Endothelial cell of umbilical vein (primary cell): ENCODE data around the gene GRK1. TPM values are rescaled to one million over a fixed set of nuclear protein-coding genes. Genes with fewer than 3 reads are reported as not detected.
"Not testable (repeated sequence)": the region's sequence is repeated elsewhere in the genome, so short reads cannot be mapped to it uniquely, and the experiment has no call there.

Experiments
- BruUV-seq: library from RNA; stranded (reverse); fragments of 400-500 nt; replicated peaks from 2 replicates; lab custom pipeline; 2021; lab: Mats Ljungman, UMichigan
- CTCF ChIA-PET: fragments of 300-600, 350-600 bp; sonication (Branson Sonifier 250); formaldehyde crosslinking; loops from one replicate; lab custom pipeline; 2021; ENCODE audit warnings: antibody characterized with exemption, inconsistent platforms; lab: Charles Lee
- POLR2A ChIA-PET: fragments of 300-600, 350-600 bp; sonication (Branson Sonifier 250); formaldehyde crosslinking; loops from one replicate; lab custom pipeline; 2021; ENCODE audit warnings: antibody characterized with exemption, inconsistent platforms; lab: Charles Lee
- DNase-seq: peaks from one replicate; pipeline ENCODE4 v3.0.0-alpha.2; 2011; ENCODE audit warnings: low read depth, low spot score
- FAIRE-seq: peaks from 2 replicates; lab custom pipeline; 2011; peaks lifted over from hg19 to GRCh38; lab: Jason Lieb, UNC
- H2AFZ ChIP-seq: 2 replicates; pipeline ENCODE4 v1.6.0; 2012; ENCODE audit warnings: low read depth, low read length, control low read depth, inconsistent platforms
- H3K27ac ChIP-seq: 2 replicates; pipeline ENCODE4 v1.5.1; 2011; ENCODE audit warnings: low read depth, mild to moderate bottlenecking, control low read depth, low read length, moderate library complexity; ENCODE audit not compliant: insufficient read depth
- H3K27me3 ChIP-seq, 2 experiments: 2 replicates each; pipeline versions ENCODE4 v1.6.0 to v1.6.1; 2011; ENCODE audit warnings: low read length in 2 of 2, mixed read lengths in 1 of 2; ENCODE audit not compliant: control insufficient read depth in 2 of 2, insufficient read depth in 2 of 2
- H3K36me3 ChIP-seq, 2 experiments: 2 replicates in 1 of 2; 3 replicates in 1 of 2; pipeline ENCODE4 v1.5.1; 2011; ENCODE audit warnings: low read length in 2 of 2, mild to moderate bottlenecking in 1 of 2, moderate library complexity in 1 of 2; ENCODE audit not compliant: control insufficient read depth in 2 of 2, insufficient read depth in 2 of 2; ENCODE audit errors: extremely low read depth in 1 of 2
- H3K4me1 ChIP-seq: 3 replicates; pipeline ENCODE4 v1.5.1; 2011; ENCODE audit warnings: mild to moderate bottlenecking, low read length; ENCODE audit not compliant: control insufficient read depth, insufficient read depth; ENCODE audit errors: extremely low read depth
- H3K4me2 ChIP-seq: 2 replicates; pipeline ENCODE4 v1.6.1; 2011; ENCODE audit warnings: low read length, control low read depth, mixed read lengths; ENCODE audit not compliant: insufficient read depth
- H3K4me3 ChIP-seq, 3 experiments: fragments of 200-600 bp in 1 of 3; sonication (generic), shearing (Covaris generic) in 1 of 3; replicated peaks in 1 of 3; 2 replicates each; pipeline ENCODE4 v1.5.1; 2011 to 2016; ENCODE audit warnings: control low read depth in 3 of 3, low read length in 3 of 3, mild to moderate bottlenecking in 2 of 3, inconsistent platforms in 1 of 3, low read depth in 1 of 3, moderate library complexity in 1 of 3; ENCODE audit not compliant: insufficient read depth in 1 of 3
- H3K79me2 ChIP-seq: 2 replicates; pipeline ENCODE4 v1.6.0; 2012; ENCODE audit warnings: low read length, inconsistent platforms; ENCODE audit not compliant: control insufficient read depth, insufficient read depth
- H3K9ac ChIP-seq: replicated peaks from 2 replicates; pipeline ENCODE3; 2011; ENCODE audit warnings: low read length, control low read depth; ENCODE audit not compliant: insufficient read depth; ENCODE audit errors: extremely low read depth
- H3K9me1 ChIP-seq: replicated peaks from 3 replicates; pipeline ENCODE4 v1.6.0; 2011; ENCODE audit warnings: mild to moderate bottlenecking, low read length; ENCODE audit not compliant: control insufficient read depth, insufficient read depth; ENCODE audit errors: extremely low read depth
- H3K9me3 ChIP-seq: replicated peaks from 2 replicates; pipeline ENCODE4 v1.5.1; 2012; ENCODE audit warnings: low read length, inconsistent platforms; ENCODE audit not compliant: control insufficient read depth, insufficient read depth
- H4K20me1 ChIP-seq: replicated peaks from 2 replicates; pipeline ENCODE3; 2011; ENCODE audit warnings: mild to moderate bottlenecking, low read length; ENCODE audit not compliant: control insufficient read depth, insufficient read depth; ENCODE audit errors: extremely low read depth
- EZH2 ChIP-seq: IDR thresholded peaks from 2 replicates; pipeline ENCODE4 v1.6.1; 2012; ENCODE audit warnings: borderline replicate concordance, low read depth, mild to moderate bottlenecking, moderate library complexity, low read length, inconsistent platforms; ENCODE audit not compliant: severe bottlenecking
- FOS ChIP-seq: IDR thresholded peaks from 2 replicates; pipeline ENCODE4 v1.6.1; 2011; ENCODE audit warnings: mild to moderate bottlenecking, low read length, moderate library complexity, borderline replicate concordance; ENCODE audit not compliant: insufficient read depth
- GATA2 ChIP-seq: IDR thresholded peaks from 2 replicates; pipeline ENCODE4 v1.7.0; 2011; ENCODE audit warnings: low read depth, mild to moderate bottlenecking, moderate library complexity, mixed read lengths, low read length; ENCODE audit not compliant: insufficient read length, insufficient read depth
- JUN ChIP-seq: IDR thresholded peaks from 2 replicates; pipeline ENCODE4 v1.6.1; 2011; ENCODE audit warnings: borderline replicate concordance, low read depth; ENCODE audit not compliant: insufficient read length, insufficient read depth
- MYC ChIP-seq: IDR thresholded peaks from one replicate; pipeline ENCODE4 v1.6.1; 2011; ENCODE audit warnings: mild to moderate bottlenecking, low read depth, low read length
- POLR2A ChIP-seq: IDR thresholded peaks from 2 replicates; pipeline ENCODE4 v1.6.1; 2012; ENCODE audit warnings: low read depth, mild to moderate bottlenecking, control low read depth, low read length
- POLR2AphosphoS5 ChIP-seq: IDR thresholded peaks from 2 replicates; pipeline ENCODE4 v1.6.1; 2012; ENCODE audit warnings: low read depth, mild to moderate bottlenecking, control low read depth, low read length, moderate library complexity; ENCODE audit not compliant: insufficient read depth
- dilution Hi-C: fragments of 300-500 bp; cut with MboI; formaldehyde crosslinking; loops from one replicate; pipeline ENCODE4 v1.15.0; 2019; ENCODE audit warnings: low sequenced_read_pairs; ENCODE audit not compliant: extremely low pct_ligation_motif_present
- intact Hi-C: fragments of 100-400 bp; cut with micrococcal nuclease; formaldehyde crosslinking; loops from one replicate; pipeline ENCODE4 v1.10.0; 2022
- polyA plus RNA-seq, 4 experiments: library from polyadenylated mRNA; depleted of rRNA in 3 of 4; stranded (reverse) in 3 of 4; unstranded in 1 of 4; fragments of >200 nt; gene quantifications; 2 replicates each; pipeline versions ENCODE4 v1.2.1 to v1.2.3, GENCODE V29; 2011 to 2012; ENCODE audit warnings: missing spikeins in 1 of 4
- total RNA-seq: library from RNA; stranded (reverse); gene quantifications from 2 replicates; pipeline ENCODE4 v1.2.3, GENCODE V29; 2021
- TF ChIP-seq, protein P1 (sequence below), 2 donors: IDR thresholded peaks; 1 replicate in 1 of 2; 2 replicates in 1 of 2; pipeline ENCODE4 v1.5.1; 2011; ENCODE audit warnings: low read length in 2 of 2, mild to moderate bottlenecking in 2 of 2, moderate library complexity in 2 of 2, control low read depth in 1 of 2, inconsistent platforms in 1 of 2, low read depth in 1 of 2; ENCODE audit not compliant: insufficient read depth in 1 of 2; ENCODE audit errors: extremely low read depth in 1 of 2
- TF ChIP-seq, protein P2 (sequence below): IDR thresholded peaks from 2 replicates; pipeline ENCODE4 v1.6.1; 2011; ENCODE audit not compliant: insufficient read depth, insufficient read length

Gene GRK1
- total and polyA plus RNA-seq, 2 donors (not counting 3 experiments of a cell fraction or from before 2014, with no cell fraction given), result not detected

DNA sequence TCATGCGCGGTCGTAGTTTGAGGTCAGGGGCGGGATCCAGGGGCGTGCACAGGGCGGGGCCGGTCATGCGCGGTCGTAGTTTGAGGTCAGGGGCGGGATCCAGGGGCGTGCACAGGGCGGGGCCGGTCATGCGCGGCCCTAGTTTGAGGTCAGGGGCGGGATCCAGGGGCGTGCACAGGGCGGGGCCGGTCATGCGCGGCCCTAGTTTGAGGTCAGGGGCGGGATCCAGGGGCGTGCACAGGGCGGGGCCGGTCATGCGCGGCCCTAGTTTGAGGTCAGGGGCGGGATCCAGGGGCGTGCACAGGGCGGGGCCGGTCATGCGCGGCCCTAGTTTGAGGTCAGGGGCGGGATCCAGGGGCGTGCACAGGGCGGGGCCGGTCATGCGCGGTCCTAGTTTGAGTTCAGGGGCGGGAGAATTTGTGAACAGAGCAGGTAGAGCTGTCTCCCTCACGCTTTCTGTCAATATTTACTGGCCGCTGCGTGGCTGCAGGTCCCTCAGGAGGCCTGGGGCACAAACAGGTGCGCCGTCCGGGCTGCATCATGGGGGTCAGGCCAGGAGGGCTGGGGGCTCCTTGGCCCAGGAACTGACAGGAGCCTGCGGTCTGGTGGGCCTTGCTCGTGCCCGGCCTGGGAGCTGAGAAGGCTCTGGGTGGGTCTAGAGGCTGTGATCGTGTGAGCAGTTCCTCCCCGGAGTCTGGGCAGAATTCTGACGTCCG lies 59.2 kb downstream of the GRK1 start:
- H3K27ac ChIP-seq, FAIRE-seq, intact Hi-C loops, DNase-seq, H3K9me3 ChIP-seq, H3K9me1 ChIP-seq, H3K4me1 ChIP-seq, H3K36me3 ChIP-seq, H3K79me2 ChIP-seq, dilution Hi-C loops, POLR2A ChIA-PET, H3K27me3 ChIP-seq, H3K4me3 ChIP-seq, H3K9ac ChIP-seq, H4K20me1 ChIP-seq, H3K4me2 ChIP-seq, H2AFZ ChIP-seq, BruUV-seq: not testable (repeated sequence)
- CTCF ChIA-PET, result interaction anchor here (0.6 kb wide), 1 partner anchor 74 kb away, joined by 3 read pairs; no protein-coding TSS in a partner anchor

DNA sequence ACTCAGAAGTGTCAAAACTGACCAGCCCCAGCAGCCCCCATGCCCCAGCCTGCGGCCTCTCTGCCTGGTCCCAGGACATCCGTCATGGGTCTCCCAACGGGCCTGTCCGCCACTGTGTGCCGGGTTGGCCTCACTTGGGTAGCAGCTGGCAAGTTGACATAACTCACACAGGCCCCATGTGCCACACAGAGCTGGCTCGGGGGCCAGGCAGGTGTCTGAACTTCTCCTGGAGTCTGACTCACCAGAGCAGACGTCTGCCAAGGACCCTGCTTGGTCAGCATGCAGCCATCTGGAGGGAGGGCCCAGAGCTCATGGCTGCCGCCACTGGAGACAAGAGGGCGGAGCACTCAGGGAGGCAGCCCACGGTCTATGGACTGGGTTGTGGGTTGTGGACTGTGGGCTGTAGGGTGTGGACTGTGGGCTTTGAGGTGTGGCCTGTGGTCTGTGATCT lies 60.0 kb downstream of the GRK1 start:
- CTCF ChIA-PET, result interaction anchor here (0.6 kb wide), 1 partner anchor 75 kb away, joined by 3 read pairs; no protein-coding TSS in a partner anchor
- no peak for DNase-seq
- TF ChIP-seq POLR2AphosphoS5 (no peak), JUN (no peak), EZH2 (no peak), GATA2 (no peak), POLR2A (no peak), FOS (no peak), MYC (no peak)
- TF ChIP-seq, protein P1, sequence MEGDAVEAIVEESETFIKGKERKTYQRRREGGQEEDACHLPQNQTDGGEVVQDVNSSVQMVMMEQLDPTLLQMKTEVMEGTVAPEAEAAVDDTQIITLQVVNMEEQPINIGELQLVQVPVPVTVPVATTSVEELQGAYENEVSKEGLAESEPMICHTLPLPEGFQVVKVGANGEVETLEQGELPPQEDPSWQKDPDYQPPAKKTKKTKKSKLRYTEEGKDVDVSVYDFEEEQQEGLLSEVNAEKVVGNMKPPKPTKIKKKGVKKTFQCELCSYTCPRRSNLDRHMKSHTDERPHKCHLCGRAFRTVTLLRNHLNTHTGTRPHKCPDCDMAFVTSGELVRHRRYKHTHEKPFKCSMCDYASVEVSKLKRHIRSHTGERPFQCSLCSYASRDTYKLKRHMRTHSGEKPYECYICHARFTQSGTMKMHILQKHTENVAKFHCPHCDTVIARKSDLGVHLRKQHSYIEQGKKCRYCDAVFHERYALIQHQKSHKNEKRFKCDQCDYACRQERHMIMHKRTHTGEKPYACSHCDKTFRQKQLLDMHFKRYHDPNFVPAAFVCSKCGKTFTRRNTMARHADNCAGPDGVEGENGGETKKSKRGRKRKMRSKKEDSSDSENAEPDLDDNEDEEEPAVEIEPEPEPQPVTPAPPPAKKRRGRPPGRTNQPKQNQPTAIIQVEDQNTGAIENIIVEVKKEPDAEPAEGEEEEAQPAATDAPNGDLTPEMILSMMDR (IDR thresholded peaks at IDR 0.05; ENCODE audit: extremely low read depth in 1 of 2, insufficient read depth in 1 of 2, low read depth in 1 of 2, low read length in 2 of 2), result no peak
- TF ChIP-seq, protein P2, sequence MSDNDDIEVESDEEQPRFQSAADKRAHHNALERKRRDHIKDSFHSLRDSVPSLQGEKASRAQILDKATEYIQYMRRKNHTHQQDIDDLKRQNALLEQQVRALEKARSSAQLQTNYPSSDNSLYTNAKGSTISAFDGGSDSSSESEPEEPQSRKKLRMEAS, result no peak
- Histone ChIP-seq H3K4me1 (no peaks in the 10 kb centered on the region), H3K27ac (no peak overlapping the region), H3K4me3 (no peak overlapping the region), H4K20me1 (no peaks in the 10 kb centered on the region), H3K79me2 (no peaks in the 10 kb centered on the region), H3K36me3 (no peaks in the 10 kb centered on the region), H3K9me3 (no peaks in the 10 kb centered on the region), H3K9ac (no peak overlapping the region), H3K4me2 (no peak overlapping the region), H2AFZ (no peak overlapping the region), H3K9me1 (no peaks in the 10 kb centered on the region), H3K27me3 (peaks cover 0 to 2% of the 10 kb centered on the region in 2 experiments)
- intact Hi-C loops, result no loop called here
- dilution Hi-C loops, result no loop called here
- no peak for FAIRE-seq
- POLR2A ChIA-PET, result no interaction called here
- no TSS peak for BruUV-seq
